Right lobe of liver (tissue), 4 donors: ENCODE results near the gene TGM2.

ENCODE experiments used
- CTCF ChIP-seq, 4 donors: fragments of 200-600 bp in 3 of 4; fragments of 450-650 bp in 1 of 4; IDR thresholded peaks; one replicate each; pipeline versions ENCODE4 v1.5.1 to v1.8.0; 2016 to 2022; ENCODE audit warnings: antibody characterized with exemption in 4 of 4, mild to moderate bottlenecking in 2 of 4
- POLR2A ChIP-seq: fragments of 450-650 bp; IDR thresholded peaks from one replicate; pipeline ENCODE4 v1.6.1; 2017; ENCODE audit warnings: antibody characterized with exemption, mild to moderate bottlenecking
- donor health status: DM: no; HTN: no; CAD: no.
- donor health status: DM: no; HTN: no; CAD: no.
- donor health status: DM: no; HTN: yes; CAD: no.

DNA sequence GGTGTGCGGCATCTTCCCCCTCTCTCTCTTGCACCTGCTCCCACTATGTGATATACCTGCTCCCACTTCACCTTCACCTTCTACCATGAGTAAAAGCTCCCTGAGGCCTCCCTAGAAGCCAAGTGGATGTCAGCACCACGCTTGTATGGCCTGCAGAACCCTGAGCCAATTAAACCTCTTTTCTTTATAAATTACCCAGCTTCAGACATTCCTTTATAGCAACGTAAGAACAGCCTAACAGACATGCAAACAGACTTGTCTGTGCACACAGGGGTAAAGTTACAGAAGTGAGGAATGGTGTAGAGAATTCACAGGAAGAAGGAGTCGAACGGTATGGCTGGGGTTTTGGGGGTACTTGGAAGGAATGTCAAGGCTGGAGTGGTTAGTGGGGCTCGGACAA is 14.8 kb upstream of the TGM2 start:
- TF ChIP-seq CTCF (IDR thresholded peaks at IDR 0.05) = no peak
- TF ChIP-seq POLR2A = no peak
